Omental fat pad (tissue), 4 donors: ENCODE measurements around the gene IFT20. TPM values are rescaled to one million over a fixed set of nuclear protein-coding genes. Genes with fewer than 3 reads are reported as not detected.

Experiments
- ATAC-seq: fragments of 150-250 bp; one replicate; pipeline ENCODE4 v1.9.1; 2016; ENCODE audit warnings: mild to moderate bottlenecking, moderate library complexity; ENCODE audit not compliant: low FRiP score
- DNase-seq: peaks from one replicate; pipeline ENCODE4 v3.0.0-alpha.2; 2019; ENCODE audit warnings: low spot score
- CTCF ChIP-seq, 3 donors: fragments of 450-650 bp; IDR thresholded peaks; one replicate each; pipeline ENCODE4 v1.5.1; 2016 to 2017; ENCODE audit warnings: antibody characterized with exemption in 3 of 3, mild to moderate bottlenecking in 3 of 3, moderate library complexity in 2 of 3
- total RNA-seq, 4 donors: library from RNA; depleted of rRNA; stranded (reverse); fragments of >200 nt; gene quantifications; one replicate each; pipeline ENCODE4 v1.1.0, GENCODE V29; 2016

Gene IFT20, protein sequence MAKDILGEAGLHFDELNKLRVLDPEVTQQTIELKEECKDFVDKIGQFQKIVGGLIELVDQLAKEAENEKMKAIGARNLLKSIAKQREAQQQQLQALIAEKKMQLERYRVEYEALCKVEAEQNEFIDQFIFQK
- total RNA-seq: 10 to 100 TPM; 28.8 to 36.0 (median 35.0) TPM

GRCh38 chr17:28335201-28335958 lies at the start of gene IFT20, which contains the start of gene TNFAIP1:
TSS of gene IFT20 (minus strand) at chr17:28335472. CDS start at chr17:28331985, 3,487 bp downstream.
TSS of gene TNFAIP1 (plus strand) at chr17:28335761. CDS start at chr17:28339522, 3,761 bp downstream.
- peak; percentile 98 for ATAC-seq
- no peak for TF ChIP-seq CTCF (IDR thresholded peaks at IDR 0.05)
- peak; percentile 86 for DNase-seq

- no peak for TF ChIP-seq CTCF (IDR thresholded peaks at IDR 0.05)
- ATAC-seq: peak; percentile 34
- DNase-seq: no peak
Measured at GRCh38 chr17:28385037-28385400, 49.7 kb upstream of the IFT20 start.

DNA sequence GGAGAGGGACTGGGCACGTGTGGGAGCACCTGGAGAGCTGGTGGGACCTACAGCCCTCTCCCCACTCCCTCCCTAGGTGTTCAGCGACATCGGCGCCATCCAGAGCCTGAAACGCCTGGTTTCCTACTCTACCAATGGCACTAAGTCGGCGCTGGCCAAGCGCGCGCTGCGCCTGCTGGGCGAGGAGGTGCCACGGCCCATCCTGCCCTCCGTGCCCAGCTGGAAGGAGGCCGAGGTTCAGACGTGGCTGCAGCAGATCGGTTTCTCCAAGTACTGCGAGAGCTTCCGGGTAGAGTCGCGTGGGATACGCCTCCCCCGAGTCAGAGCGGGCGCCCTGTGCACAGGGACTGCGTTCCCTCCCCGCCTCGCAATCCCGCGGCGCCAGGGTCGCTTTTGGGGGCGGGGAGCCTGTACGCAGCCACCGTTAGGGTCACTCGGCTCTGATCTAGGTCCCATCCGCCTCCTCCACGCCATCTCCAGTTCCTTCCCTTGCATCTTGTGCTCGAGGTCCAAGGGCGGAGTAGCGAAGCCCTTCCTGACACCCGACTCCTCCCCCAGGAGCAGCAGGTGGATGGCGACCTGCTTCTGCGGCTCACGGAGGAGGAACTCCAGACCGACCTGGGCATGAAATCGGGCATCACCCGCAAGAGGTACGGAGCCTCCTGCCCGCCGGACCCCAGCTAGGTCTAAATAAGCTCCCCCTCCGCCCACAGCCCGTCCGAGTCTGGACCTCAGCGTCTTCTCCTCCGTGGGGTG lies 49.2 kb upstream of the IFT20 start:
- no peak for TF ChIP-seq CTCF (IDR thresholded peaks at IDR 0.05)
- ATAC-seq (peak; percentile 88), DNase-seq (no peak)

GRCh38 chr17:28381141-28381825 lies 46.0 kb upstream of the IFT20 start:
- ATAC-seq (no peak), DNase-seq (no peak)
- no peak for TF ChIP-seq CTCF (IDR thresholded peaks at IDR 0.05)

- ATAC-seq: no peak
- DNase-seq: no peak
- no peak for TF ChIP-seq CTCF (IDR thresholded peaks at IDR 0.05)
Measured at GRCh38 chr17:28379814-28380801, 44.8 kb upstream of the IFT20 start.

DNA sequence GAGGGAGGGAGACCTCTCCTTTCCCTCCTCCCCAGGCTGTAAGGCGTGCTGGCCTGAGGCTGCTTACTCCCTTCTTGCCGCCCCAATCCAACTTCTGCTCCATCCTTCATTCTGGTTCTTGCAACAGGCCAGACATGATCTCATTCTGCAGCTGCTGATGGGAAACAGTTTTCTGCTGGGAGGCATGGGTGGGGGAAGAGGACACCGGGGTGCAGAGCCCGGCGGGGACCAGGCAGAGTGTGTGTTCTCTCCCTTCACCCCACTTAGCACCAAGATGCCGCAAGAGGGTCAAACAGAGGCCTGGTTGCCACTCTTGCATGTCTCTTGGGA lies 37.6 kb upstream of the IFT20 start:
- DNase-seq (no peak), ATAC-seq (no peak)
- no peak for TF ChIP-seq CTCF (IDR thresholded peaks at IDR 0.05)
